AG09309 (cell line): ENCODE data around the gene GALM.

ENCODE experiments used
- DNase-seq: peaks from one replicate; pipeline ENCODE4 v3.0.0-alpha.2; 2010; ENCODE audit warnings: low read depth
- H3K4me3 ChIP-seq: 2 replicates; pipeline ENCODE4 v1.5.1; 2011; ENCODE audit warnings: mild to moderate bottlenecking, low read depth, low read length, moderate library complexity; ENCODE audit not compliant: control insufficient read depth
- TF ChIP-seq, protein P1 (sequence below): IDR thresholded peaks from 2 replicates; pipeline ENCODE4 v1.5.1; 2011; ENCODE audit warnings: mild to moderate bottlenecking, low read depth, low read length, inconsistent platforms; ENCODE audit not compliant: insufficient read depth, control insufficient read depth; ENCODE audit errors: missing control alignments

GALM gene

DNA sequence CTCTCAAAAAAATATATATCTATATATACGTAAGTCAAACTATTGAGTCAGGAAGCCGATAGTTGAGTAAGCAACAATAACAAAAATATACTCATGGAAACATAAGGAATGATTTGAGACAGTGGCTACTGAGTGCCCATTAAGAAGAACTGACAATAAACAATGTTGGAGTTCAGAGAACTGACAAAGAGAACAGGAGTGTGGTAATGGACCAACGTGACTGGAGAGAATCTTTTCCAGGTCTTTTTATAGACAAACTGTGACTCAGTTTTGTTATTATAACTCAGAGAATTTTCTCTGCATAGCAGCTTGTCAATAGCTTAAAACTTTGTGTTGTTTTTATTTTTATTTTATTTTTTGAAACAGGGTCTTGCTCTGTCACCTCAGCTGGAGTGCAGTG, 4.6 kb upstream of the GALM start:
- TF ChIP-seq, protein P1, sequence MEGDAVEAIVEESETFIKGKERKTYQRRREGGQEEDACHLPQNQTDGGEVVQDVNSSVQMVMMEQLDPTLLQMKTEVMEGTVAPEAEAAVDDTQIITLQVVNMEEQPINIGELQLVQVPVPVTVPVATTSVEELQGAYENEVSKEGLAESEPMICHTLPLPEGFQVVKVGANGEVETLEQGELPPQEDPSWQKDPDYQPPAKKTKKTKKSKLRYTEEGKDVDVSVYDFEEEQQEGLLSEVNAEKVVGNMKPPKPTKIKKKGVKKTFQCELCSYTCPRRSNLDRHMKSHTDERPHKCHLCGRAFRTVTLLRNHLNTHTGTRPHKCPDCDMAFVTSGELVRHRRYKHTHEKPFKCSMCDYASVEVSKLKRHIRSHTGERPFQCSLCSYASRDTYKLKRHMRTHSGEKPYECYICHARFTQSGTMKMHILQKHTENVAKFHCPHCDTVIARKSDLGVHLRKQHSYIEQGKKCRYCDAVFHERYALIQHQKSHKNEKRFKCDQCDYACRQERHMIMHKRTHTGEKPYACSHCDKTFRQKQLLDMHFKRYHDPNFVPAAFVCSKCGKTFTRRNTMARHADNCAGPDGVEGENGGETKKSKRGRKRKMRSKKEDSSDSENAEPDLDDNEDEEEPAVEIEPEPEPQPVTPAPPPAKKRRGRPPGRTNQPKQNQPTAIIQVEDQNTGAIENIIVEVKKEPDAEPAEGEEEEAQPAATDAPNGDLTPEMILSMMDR, result no peak
- no peak for DNase-seq

DNA sequence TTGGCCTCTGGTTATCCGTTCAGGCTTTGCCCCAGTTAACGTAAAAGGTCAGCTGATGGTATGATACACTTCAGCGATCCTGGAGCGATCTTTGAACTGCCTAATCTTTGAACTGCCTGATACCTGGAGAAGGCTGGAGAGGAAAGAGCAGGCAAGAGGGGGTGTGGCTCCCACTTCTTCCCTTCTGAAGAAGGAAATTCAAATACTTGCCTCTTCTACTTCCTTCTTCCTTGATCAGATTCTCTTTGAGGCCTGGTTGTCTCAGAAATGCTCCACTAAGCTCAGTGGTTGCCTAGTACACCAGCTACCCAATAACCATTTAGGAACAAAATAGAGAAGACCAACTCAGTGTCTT, 619 bp downstream of the GALM start:
- DNase-seq, result no peak
- H3K4me3 ChIP-seq, result peak overlapping the region; percentile 66
- TF ChIP-seq, protein P1, result no peak

More for the DNA sequence above, 4.6 kb upstream of the GALM start:
- H3K4me3 ChIP-seq, result no peak overlapping the region

DNA sequence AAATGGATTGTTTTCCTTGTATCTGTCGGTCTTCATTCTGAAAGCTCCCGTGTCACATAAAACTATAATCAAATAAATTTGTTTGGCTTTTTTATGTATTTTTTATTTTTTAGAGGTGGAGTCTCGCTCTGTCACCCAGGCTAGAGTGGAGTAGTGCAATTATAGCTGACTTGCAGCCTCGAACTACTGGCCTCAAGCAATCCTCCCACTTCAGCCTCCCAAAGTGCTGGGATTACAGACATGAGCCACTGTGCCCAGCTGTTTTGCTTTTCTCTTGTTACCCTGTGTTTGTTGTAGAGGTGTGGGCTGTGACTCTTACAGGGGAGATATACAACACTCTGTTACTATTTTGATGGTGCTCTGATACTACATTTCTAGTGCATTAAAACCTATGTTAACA, 2.2 kb downstream of the GALM start:
- TF ChIP-seq, protein P1, result no peak
- DNase-seq, result no peak
- H3K4me3 ChIP-seq, result no peak overlapping the region

DNA sequence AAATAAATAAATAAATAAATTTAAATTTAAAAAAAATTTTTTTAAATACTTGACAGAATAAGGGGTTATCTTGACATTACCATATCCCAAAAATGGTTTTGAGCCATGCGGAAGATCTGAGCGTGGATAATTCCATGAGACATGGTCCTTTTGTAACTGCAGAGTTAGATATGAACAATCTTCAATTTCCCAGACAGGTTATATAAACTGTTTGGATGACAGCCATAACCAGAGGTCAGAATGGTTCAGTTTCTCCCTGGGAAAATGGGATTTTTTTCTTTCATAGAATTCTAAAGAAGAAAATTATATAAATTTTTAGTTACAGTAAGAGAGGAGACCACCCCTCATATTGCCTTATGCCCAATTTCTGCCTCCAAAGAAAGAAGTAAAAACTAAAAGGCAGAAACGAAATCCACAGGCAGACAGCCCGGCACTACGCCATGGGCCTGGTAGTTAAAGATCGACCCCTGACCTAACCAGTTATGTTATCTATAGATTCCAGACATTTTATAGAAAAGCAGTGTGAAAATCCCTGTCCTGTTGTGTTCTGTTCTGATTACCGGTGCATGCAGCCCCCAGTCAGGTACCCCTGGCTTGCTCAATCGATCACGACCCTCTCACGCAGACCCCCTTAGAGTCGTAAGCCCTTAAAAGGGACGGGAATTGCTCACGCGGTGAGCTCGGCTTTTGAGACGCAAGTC, 3.0 kb downstream of the GALM start:
- no peak for DNase-seq
- TF ChIP-seq, protein P1, result no peak
- no peak overlapping the region for H3K4me3 ChIP-seq

DNA sequence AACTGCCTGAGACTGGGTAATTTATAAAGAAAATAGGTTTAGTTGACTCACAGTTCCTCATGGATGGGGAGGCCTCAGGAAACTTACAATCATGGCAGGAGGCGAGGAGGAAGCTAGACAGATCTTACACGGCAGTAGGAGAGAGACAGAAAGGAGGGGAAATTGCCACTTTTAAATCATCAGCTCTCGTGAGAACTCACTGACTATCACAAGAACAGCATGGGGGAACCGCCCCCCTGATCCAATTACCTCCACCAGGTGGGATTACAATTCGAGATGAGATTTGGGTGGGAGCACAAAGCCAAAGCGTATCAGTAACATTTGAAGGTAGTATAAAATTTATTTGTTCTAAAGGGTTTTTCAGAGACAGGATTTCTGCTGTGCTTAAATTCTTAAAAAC, 5.4 kb downstream of the GALM start:
- H3K4me3 ChIP-seq, result no peak overlapping the region
- TF ChIP-seq, protein P1, result no peak
- DNase-seq, result no peak

DNA sequence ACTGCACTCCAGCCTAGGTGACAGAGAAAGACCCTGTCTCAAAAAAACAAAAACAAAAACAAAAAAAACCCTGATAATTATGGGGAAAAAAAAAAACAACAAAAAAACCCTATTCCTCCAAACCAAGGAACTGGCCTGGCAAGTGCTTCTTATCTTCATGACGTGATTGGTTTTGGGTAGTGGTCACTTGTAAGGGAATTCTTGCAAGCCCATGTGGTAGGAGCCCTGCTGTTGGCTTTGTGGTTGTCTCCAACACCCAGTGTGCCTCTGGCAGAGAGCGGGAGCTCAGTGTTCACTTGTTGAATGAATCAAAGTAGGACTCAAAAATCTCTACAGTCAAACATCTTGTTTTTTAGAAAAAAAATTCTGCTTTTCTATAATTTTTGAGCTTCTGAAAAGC, 6.0 kb downstream of the GALM start:
- no peak for DNase-seq
- TF ChIP-seq, protein P1, result no peak
- no peak overlapping the region for H3K4me3 ChIP-seq
